B cell (primary cell): Measurements from ENCODE around the gene ADK. TPM values are rescaled to one million over a fixed set of nuclear protein-coding genes. Genes with fewer than 3 reads are reported as not detected.

Experiments used
- ATAC-seq: fragments of 200-7000 bp; cut with Tn5 transposase; one replicate; pipeline ENCODE4 v1.10.0; 2021; ENCODE audit warnings: low read depth, mild to moderate bottlenecking, moderate number of reproducible peaks, moderate library complexity
- CTCF ChIA-PET: fragments of 350-600 bp; sonication (Branson Sonifier 250); formaldehyde crosslinking; loops from one replicate; lab custom pipeline; 2021; ENCODE audit warnings: antibody characterized with exemption, inconsistent platforms; lab: Charles Lee
- POLR2A ChIA-PET: fragments of 350-600 bp; sonication (Branson Sonifier 250); formaldehyde crosslinking; loops from one replicate; lab custom pipeline; 2021; ENCODE audit warnings: antibody characterized with exemption; lab: Charles Lee
- DNase-seq: peaks from one replicate; pipeline ENCODE4 v3.0.0; 2013
- H2AFZ ChIP-seq: 2 replicates; pipeline ENCODE4 v1.6.1; 2012; ENCODE audit warnings: mild to moderate bottlenecking, low read depth, low read length; ENCODE audit not compliant: insufficient read depth, poor library complexity, severe bottlenecking
- H3K27ac ChIP-seq, 2 donors: 1 replicate in 1 of 2; 2 replicates in 1 of 2; pipeline ENCODE4 v1.5.1; 2012 to 2013; ENCODE audit warnings: low read length in 2 of 2, mild to moderate bottlenecking in 2 of 2, moderate library complexity in 1 of 2
- H3K27me3 ChIP-seq, 4 experiments: fragments of 200-600 bp in 1 of 4; sonication (generic) in 1 of 4; replicated peaks in 1 of 4; 1 replicate in 2 of 4; 2 replicates in 2 of 4; pipeline versions ENCODE4 v1.6.1 to v1.7.0; 2013 to 2016; ENCODE audit warnings: low read length in 3 of 4, mild to moderate bottlenecking in 2 of 4, mixed read lengths in 1 of 4, moderate library complexity in 1 of 4; ENCODE audit not compliant: insufficient read depth in 4 of 4, control insufficient read depth in 3 of 4; ENCODE audit errors: control extremely low read depth in 1 of 4
- H3K36me3 ChIP-seq, 2 experiments: replicated peaks in 1 of 2; 1 replicate in 1 of 2; 2 replicates in 1 of 2; pipeline versions ENCODE4 v1.6.1 to v1.7.1; 2013; ENCODE audit warnings: low read length in 1 of 2; ENCODE audit not compliant: insufficient read depth in 2 of 2, control insufficient read depth in 1 of 2; ENCODE audit errors: control extremely low read depth in 1 of 2, extremely low read depth in 1 of 2
- H3K4me1 ChIP-seq, 2 donors: fragments of 200-600 bp in 1 of 2; sonication (generic) in 1 of 2; 1 replicate in 1 of 2; 2 replicates in 1 of 2; pipeline versions ENCODE4 v1.5.1 to v1.6.1; 2013 to 2017; ENCODE audit warnings: low read length in 2 of 2; ENCODE audit not compliant: control insufficient read depth in 2 of 2, insufficient read depth in 2 of 2
- H3K4me2 ChIP-seq: replicated peaks from 2 replicates; pipeline ENCODE3; 2012; ENCODE audit warnings: mild to moderate bottlenecking, low read depth, low read length; ENCODE audit not compliant: poor library complexity, severe bottlenecking
- H3K4me3 ChIP-seq, 5 experiments: fragments of 200-600 bp in 1 of 5; sonication (generic) in 1 of 5; 1 replicate in 3 of 5; 2 replicates in 2 of 5; pipeline versions ENCODE4 v1.5.1 to v1.7.0; 2011 to 2016; ENCODE audit warnings: low read length in 4 of 5, mild to moderate bottlenecking in 4 of 5, low read depth in 2 of 5, control low read depth in 1 of 5, moderate library complexity in 1 of 5; ENCODE audit not compliant: insufficient read depth in 1 of 5; ENCODE audit errors: control extremely low read depth in 1 of 5, extremely low read depth in 1 of 5
- H3K79me2 ChIP-seq: fragments of 200-600 bp; sonication (generic); one replicate; pipeline ENCODE4 v1.6.0; 2016; ENCODE audit warnings: low read length; ENCODE audit not compliant: control insufficient read depth, insufficient read depth
- H3K9ac ChIP-seq: fragments of 200-600 bp; sonication (generic); 2 replicates; pipeline ENCODE4 v1.6.1; 2017; ENCODE audit warnings: mild to moderate bottlenecking, low read length, moderate library complexity
- H3K9me3 ChIP-seq, 3 donors: one replicate each; pipeline versions ENCODE4 v1.6.1 to v1.7.1; 2013; ENCODE audit warnings: low read length in 2 of 3; ENCODE audit not compliant: control insufficient read depth in 2 of 3, insufficient read depth in 1 of 3; ENCODE audit errors: control extremely low read depth in 1 of 3
- H4K20me1 ChIP-seq: 2 replicates; pipeline ENCODE4 v1.6.0; 2012; ENCODE audit warnings: mild to moderate bottlenecking, low read length; ENCODE audit not compliant: insufficient read depth, control insufficient read depth, poor library complexity, severe bottlenecking
- H3K27ac Mint-ChIP-seq: one replicate; pipeline ENCODE4 v1.8.0; 2021; ENCODE audit warnings: mixed read lengths
- H3K27me3 Mint-ChIP-seq: one replicate; pipeline ENCODE4 v1.8.0; 2021; ENCODE audit warnings: mixed read lengths
- H3K4me1 Mint-ChIP-seq: one replicate; pipeline ENCODE4 v1.8.0; 2021; ENCODE audit warnings: mixed read lengths
- H3K4me3 Mint-ChIP-seq: one replicate; pipeline ENCODE4 v1.8.0; 2021; ENCODE audit warnings: mixed read lengths
- H3K9me3 Mint-ChIP-seq: one replicate; pipeline ENCODE4 v1.8.0; 2022; ENCODE audit warnings: mixed read lengths; ENCODE audit not compliant: insufficient read depth
- CTCF ChIP-seq: fragments of 200-600 bp; IDR thresholded peaks from one replicate; pipeline ENCODE4 v1.8.0; 2022; ENCODE audit warnings: antibody characterized with exemption, mild to moderate bottlenecking
- EZH2 ChIP-seq: IDR thresholded peaks from 2 replicates; pipeline ENCODE4 v1.6.1; 2012; ENCODE audit warnings: borderline replicate concordance, low read depth, mild to moderate bottlenecking, moderate library complexity, low read length; ENCODE audit not compliant: insufficient read depth, poor library complexity, severe bottlenecking
- WGBS: methylation state at CpG from one replicate; pipeline ENCODE4 v1.1.5; 2013; ENCODE audit warnings: missing lambda C conversion rate; ENCODE audit not compliant: insufficient coverage; 5-methylcytosine and 5-hydroxymethylcytosine counted together
- intact Hi-C: fragments of 100-400 bp; cut with micrococcal nuclease; formaldehyde crosslinking; loops from one replicate; pipeline ENCODE4 v1.10.0; 2022
- polyA plus RNA-seq: library from polyadenylated mRNA; depleted of rRNA; stranded (reverse); fragments of >200 nt; gene quantifications from 2 replicates; pipeline ENCODE4 v1.2.3, GENCODE V29; 2012
- total RNA-seq, 2 donors: library from RNA; stranded (reverse); fragments of 120-200 nt in 1 of 2; gene quantifications; 1 replicate in 1 of 2; 2 replicates in 1 of 2; pipeline versions ENCODE4 v1.2.3 to v1.2.4, GENCODE V29; 2013 to 2022

The ADK gene
- total and polyA plus RNA-seq, 2 donors (not counting 1 experiment from before 2014, with no cell fraction given), result 37.2 to 52.6 TPM

- no peaks in the 10 kb centered on the region for H3K27me3 Mint-ChIP-seq
- H3K9me3 Mint-ChIP-seq, result no peaks in the 10 kb centered on the region
- Histone ChIP-seq H3K4me3 (no peak overlapping the region), H3K9me3 (no peaks in the 10 kb centered on the region), H3K4me1 (no peaks in the 10 kb centered on the region), H3K9ac (no peak overlapping the region), H3K27ac (no peak overlapping the region), H3K36me3 (no peaks in the 10 kb centered on the region), H4K20me1 (peaks cover 3% of the 10 kb centered on the region), H3K27me3 (no peaks in the 10 kb centered on the region), H3K4me2 (no peak overlapping the region), H3K79me2 (no peaks in the 10 kb centered on the region), H2AFZ (no peak overlapping the region)
- H3K27ac Mint-ChIP-seq, result peak overlapping the region; percentile 7
- WGBS, result no CpG with 5 or more reads among the region's 2 CpGs
- no peak for DNase-seq
- TF ChIP-seq CTCF, result no peak
- TF ChIP-seq EZH2, result no peak
- intact Hi-C loops, result loop anchor here (10.0 kb wide), 1 partner anchor 45 kb away; no protein-coding TSS in a partner anchor
- no peak overlapping the region for H3K4me3 Mint-ChIP-seq
- ATAC-seq, result no peak
- H3K4me1 Mint-ChIP-seq, result peaks cover 3% of the 10 kb centered on the region
- POLR2A ChIA-PET, result no interaction called here
- CTCF ChIA-PET, result no interaction called here
Observed at GRCh38 chr10:74539317-74539716, 388.3 kb downstream of the ADK start.

- Histone ChIP-seq H3K27me3 (no peaks in the 10 kb centered on the region), H3K9ac (no peak overlapping the region), H3K4me3 (no peak overlapping the region), H3K79me2 (no peaks in the 10 kb centered on the region), H3K4me1 (no peaks in the 10 kb centered on the region), H3K9me3 (no peaks in the 10 kb centered on the region), H3K36me3 (no peaks in the 10 kb centered on the region), H2AFZ (no peak overlapping the region), H3K27ac (no peak overlapping the region), H4K20me1 (no peaks in the 10 kb centered on the region), H3K4me2 (no peak overlapping the region)
- CTCF ChIA-PET, result no interaction called here
- ATAC-seq, result no peak
- Mint-ChIP-seq H3K4me1 (peaks cover 3% of the 10 kb centered on the region), H3K27ac (no peak overlapping the region), H3K9me3 (no peaks in the 10 kb centered on the region), H3K27me3 (no peaks in the 10 kb centered on the region), H3K4me3 (no peak overlapping the region)
- intact Hi-C loops, result no loop called here
- no peak for TF ChIP-seq CTCF
- no peak for TF ChIP-seq EZH2
- DNase-seq, result no peak
- WGBS, result no CpG with 5 or more reads among the region's 1 CpG
- POLR2A ChIA-PET, result no interaction called here
Observed at GRCh38 chr10:74541375-74541774, 390.4 kb downstream of the ADK start.
